ENCODE results near the gene GMEB1. TPM values are rescaled to one million over a fixed set of nuclear protein-coding genes. Genes with fewer than 3 reads are reported as not detected.
"Not testable (repeated sequence)": the region's sequence is repeated elsewhere in the genome, so short reads cannot be mapped to it uniquely, and the experiment has no call there.

Gene GMEB1
- total RNA-seq, 2 donors from 2014 or later = 4.7 to 15.5 TPM

DNA sequence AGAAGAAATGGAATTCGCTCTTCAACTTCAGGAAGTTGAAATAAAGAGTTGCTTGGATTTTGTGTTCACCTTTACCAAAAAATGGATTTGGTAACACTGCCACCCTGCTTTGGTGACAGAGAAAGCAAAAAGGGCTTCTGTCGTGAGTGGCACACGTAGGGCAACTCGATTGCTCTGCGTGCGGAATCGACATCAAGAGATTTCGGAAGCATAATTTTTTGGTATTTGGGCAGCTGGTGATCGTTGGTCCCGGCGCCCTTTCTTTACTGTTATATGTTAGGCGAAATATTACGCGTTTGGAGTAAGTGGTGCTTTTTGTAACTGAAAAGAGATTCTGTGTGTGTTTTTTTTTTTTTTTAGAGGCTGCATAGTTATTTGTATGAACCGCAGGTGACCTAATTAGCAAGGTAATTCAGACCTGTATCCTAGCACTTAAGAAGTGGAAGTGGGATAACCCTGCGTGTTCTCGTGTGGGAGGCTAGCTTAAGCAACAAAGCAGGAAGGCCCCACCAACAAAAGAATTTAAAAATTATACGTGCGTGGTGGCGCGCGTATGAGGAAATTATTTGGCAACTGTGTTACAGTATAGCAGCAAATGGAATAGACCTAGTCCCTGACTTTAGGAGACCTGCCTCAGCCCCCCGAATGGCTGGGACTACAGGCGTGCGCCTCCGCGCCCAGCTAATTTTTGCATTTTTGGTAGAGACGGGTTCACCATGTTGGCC, 19.9 kb upstream of the GMEB1 start, which contains the start of gene RNU11:
TSS of gene RNU11 (plus strand) at position 127 of the 725 bp plus-strand sequence.
- peak; percentile 97 for ATAC-seq (ENCODE audit: insufficient number of reproducible peaks, low FRiP score, low read depth)
- H3K4me3 ChIP-seq = peak within 1 kb of the TSS; percentile 61
- H3K27me3 ChIP-seq (replicated peaks; ENCODE audit: insufficient read depth) = no peaks in the 10 kb centered on the region
- peak within 1 kb of the TSS; percentile 81 to 90 for H3K27ac ChIP-seq
- no peaks in the 10 kb centered on the region for H3K36me3 ChIP-seq
- peaks cover 7 to 16% of the 10 kb centered on the region in 2 donors for H3K4me1 ChIP-seq (ENCODE audit: control insufficient read depth in 1 of 2, low read depth in 2 of 2)
- no peaks in the 10 kb centered on the region for H3K9me3 ChIP-seq
- TF ChIP-seq, protein P1, sequence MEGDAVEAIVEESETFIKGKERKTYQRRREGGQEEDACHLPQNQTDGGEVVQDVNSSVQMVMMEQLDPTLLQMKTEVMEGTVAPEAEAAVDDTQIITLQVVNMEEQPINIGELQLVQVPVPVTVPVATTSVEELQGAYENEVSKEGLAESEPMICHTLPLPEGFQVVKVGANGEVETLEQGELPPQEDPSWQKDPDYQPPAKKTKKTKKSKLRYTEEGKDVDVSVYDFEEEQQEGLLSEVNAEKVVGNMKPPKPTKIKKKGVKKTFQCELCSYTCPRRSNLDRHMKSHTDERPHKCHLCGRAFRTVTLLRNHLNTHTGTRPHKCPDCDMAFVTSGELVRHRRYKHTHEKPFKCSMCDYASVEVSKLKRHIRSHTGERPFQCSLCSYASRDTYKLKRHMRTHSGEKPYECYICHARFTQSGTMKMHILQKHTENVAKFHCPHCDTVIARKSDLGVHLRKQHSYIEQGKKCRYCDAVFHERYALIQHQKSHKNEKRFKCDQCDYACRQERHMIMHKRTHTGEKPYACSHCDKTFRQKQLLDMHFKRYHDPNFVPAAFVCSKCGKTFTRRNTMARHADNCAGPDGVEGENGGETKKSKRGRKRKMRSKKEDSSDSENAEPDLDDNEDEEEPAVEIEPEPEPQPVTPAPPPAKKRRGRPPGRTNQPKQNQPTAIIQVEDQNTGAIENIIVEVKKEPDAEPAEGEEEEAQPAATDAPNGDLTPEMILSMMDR (IDR thresholded peaks at IDR 0.05) = no peak
- DNase-seq (ENCODE audit: low spot score) = peak; percentile 70

DNA sequence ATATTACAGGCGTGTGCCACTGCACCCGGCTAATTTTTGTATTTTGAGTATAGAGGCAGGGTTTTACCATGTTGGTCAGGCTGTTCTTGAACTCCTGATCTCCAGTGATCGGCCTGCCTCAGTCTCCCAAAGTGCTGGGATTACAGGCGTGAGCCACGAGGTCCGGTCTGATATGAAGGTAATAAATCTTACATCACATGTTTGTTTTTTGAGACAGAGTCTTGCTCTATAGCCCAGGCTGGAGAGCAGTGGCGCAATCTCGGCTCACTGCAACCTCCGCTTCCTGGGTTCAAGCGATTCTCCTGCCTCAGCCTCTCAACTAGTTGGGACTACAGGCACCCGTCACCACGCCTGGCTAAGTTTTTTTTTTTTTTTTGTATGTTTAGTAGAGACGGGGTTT, 15.5 kb upstream of the GMEB1 start:
- not testable (repeated sequence) for H3K4me3 ChIP-seq; DNase-seq (ENCODE audit: low spot score); H3K4me1 ChIP-seq (ENCODE audit: control insufficient read depth in 1 of 2, low read depth in 2 of 2); H3K27me3 ChIP-seq (replicated peaks; ENCODE audit: insufficient read depth); H3K9me3 ChIP-seq; H3K36me3 ChIP-seq; ATAC-seq (ENCODE audit: insufficient number of reproducible peaks, low FRiP score, low read depth); H3K27ac ChIP-seq

DNA sequence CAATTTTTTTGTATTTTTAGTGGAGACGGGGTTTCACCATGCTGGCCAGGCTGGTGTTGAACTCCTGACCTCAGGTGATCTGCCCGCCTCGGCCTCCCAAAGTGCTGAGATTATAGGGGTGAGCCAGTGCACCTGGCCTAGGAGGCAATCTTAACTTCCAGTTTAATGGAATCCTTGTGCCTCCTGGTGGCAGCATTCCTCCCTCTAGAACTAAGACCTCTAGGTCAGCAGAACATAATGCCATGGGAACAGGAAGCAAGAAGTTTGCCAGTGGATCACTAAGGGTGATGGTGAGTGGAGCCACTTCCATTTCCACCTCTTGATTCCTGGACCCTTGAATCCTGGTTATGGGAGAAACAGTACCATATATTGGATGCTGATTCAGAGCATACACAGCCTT, 14.7 kb upstream of the GMEB1 start:
- H3K4me1 ChIP-seq (ENCODE audit: control insufficient read depth in 1 of 2, low read depth in 2 of 2); ATAC-seq (ENCODE audit: insufficient number of reproducible peaks, low FRiP score, low read depth); H3K36me3 ChIP-seq; H3K27ac ChIP-seq; H3K4me3 ChIP-seq; H3K9me3 ChIP-seq; H3K27me3 ChIP-seq (replicated peaks; ENCODE audit: insufficient read depth); DNase-seq (ENCODE audit: low spot score): not testable (repeated sequence)

DNA sequence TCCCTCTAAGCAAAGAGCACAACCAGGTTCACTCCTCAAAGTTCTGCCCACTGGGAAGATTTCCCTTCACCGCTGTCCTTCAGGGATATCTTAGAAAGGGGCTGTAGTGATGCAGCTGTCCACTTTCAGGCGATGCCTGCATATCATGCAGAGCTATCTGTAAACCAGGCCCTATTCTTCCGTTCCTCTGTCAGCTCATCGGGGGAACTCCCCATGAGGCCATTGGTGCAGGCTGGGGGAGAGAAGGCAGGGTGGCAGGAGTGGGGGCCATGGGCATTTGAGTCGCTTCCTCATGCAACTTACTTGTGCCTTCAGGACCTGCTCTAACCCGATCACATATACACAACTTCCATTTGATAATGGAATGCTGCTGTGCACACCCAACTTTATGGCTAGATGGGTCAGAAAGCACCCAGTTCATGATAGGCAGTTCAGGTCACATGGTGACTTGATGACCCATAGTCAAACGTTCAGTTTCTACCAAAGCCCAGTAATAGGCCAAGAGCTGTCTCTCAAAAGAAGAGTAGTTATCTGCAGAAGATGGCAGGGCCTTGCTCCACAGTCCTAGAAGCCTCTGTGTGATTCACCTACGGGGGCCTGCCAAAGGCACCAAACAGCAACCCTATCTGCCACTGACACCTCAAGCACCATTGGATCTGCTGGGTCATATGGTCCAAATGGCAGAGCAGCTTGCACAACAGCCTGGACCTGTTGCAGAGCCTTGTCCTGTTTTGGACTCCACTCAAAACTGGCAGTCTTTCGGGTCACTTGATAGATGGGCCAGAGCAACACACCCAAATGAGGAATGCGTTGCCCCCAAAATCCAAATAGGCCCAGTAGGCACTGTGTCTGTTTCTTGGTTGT, 12.9 kb upstream of the GMEB1 start:
- not testable (repeated sequence) for H3K36me3 ChIP-seq; ATAC-seq (ENCODE audit: insufficient number of reproducible peaks, low FRiP score, low read depth); H3K27ac ChIP-seq; DNase-seq (ENCODE audit: low spot score); H3K27me3 ChIP-seq (replicated peaks; ENCODE audit: insufficient read depth); H3K9me3 ChIP-seq; H3K4me1 ChIP-seq (ENCODE audit: control insufficient read depth in 1 of 2, low read depth in 2 of 2); H3K4me3 ChIP-seq

DNA sequence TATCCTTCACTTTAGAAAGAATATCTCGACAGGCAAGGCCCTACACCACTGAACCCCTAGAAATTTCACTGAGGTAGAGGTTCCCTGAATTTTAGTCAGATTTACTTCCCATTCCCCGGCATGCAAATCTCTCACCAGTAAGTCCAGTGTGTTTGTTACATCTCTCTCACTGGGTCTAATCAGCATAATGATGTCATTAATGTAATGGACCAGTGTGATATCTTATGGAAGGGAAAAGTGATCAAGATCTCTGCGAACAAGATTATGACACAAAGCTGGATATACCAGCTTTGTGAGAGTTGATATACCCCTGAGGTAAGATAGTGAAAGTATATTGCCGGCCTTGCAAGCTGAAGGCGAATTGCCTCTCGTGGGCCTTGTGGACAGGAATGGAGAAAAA, 12.2 kb upstream of the GMEB1 start:
- Histone ChIP-seq H3K9me3 (no peaks in the 10 kb centered on the region), H3K4me1 (ENCODE audit: control insufficient read depth in 1 of 2, low read depth in 2 of 2) (no peaks in the 10 kb centered on the region), H3K27me3 (replicated peaks; ENCODE audit: insufficient read depth) (no peaks in the 10 kb centered on the region), H3K4me3 (no peak overlapping the region), H3K36me3 (no peaks in the 10 kb centered on the region), H3K27ac (no peak overlapping the region)
- DNase-seq (ENCODE audit: low spot score) (no peak), ATAC-seq (ENCODE audit: insufficient number of reproducible peaks, low FRiP score, low read depth) (no peak)
- TF ChIP-seq, protein P1 (IDR thresholded peaks at IDR 0.05) = no peak

DNA sequence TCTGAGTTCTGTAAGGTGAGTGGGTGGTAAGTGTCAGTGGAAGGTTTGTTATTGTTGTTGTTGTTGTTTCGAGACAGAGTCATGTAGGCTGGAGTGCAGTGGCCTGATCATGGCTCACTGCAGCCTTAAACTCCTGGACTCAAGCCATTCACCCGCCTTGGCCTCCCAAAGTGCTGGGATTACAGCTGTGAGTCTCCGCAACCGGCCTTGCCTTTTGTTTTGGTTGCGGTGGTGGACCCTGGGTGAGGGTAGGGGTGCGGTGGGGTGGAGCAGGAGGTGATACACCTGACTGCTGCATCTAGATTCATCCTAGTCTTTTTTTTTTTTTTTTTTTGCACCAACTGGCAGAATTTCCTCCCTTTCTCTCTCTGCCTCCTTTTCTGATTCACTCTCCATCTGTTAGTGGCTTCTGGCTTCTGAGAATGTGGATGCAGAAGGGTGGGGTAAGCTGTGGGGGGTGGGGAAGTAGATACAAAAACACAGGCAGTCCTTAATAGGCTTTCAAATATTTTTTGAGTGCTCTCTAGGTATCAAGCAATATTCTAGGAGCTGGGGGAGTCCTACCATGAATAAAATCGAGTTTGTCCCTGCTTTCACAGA, 4.6 kb upstream of the GMEB1 start:
- no peak for ATAC-seq (ENCODE audit: insufficient number of reproducible peaks, low FRiP score, low read depth)

More for the DNA sequence above, 4.6 kb upstream of the GMEB1 start:
- Histone ChIP-seq H3K4me1 (ENCODE audit: control insufficient read depth in 1 of 2, low read depth in 2 of 2) (peaks cover 4 to 11% of the 10 kb centered on the region in 2 donors), H3K36me3 (no peaks in the 10 kb centered on the region), H3K9me3 (no peaks in the 10 kb centered on the region), H3K27ac (no peak overlapping the region), H3K4me3 (no peak overlapping the region), H3K27me3 (replicated peaks; ENCODE audit: insufficient read depth) (no peaks in the 10 kb centered on the region)
- DNase-seq (ENCODE audit: low spot score) = no peak
- TF ChIP-seq, protein P1 (IDR thresholded peaks at IDR 0.05) = no peak
